GM12872 (cell line): ENCODE measurements around the gene PRKG1.

Experiments
- TF ChIP-seq, protein P1 (sequence below): IDR thresholded peaks from 3 replicates; pipeline ENCODE4 v1.5.1; 2011; ENCODE audit warnings: low read depth, mild to moderate bottlenecking, low read length, moderate library complexity; ENCODE audit not compliant: insufficient read depth

The PRKG1 gene

DNA sequence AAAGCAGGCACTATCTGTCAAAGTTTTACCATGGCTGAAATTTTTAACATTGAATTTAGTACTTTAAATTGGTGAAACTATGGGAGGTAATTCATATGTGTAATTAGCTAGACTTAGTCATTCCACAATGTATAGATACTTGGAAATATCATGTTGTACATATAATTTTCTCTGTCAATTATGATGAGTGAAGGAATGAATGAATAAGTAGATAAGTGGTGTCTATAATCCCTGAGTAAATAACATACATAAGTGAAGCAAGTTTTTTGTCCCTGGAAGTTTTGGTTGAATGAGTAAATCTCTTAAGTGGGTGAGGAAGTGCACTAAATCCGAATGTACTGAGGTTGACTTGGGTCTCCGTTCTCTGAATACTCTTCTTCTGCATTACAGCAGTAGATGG is 424.1 kb downstream of the PRKG1 start:
- TF ChIP-seq, protein P1, sequence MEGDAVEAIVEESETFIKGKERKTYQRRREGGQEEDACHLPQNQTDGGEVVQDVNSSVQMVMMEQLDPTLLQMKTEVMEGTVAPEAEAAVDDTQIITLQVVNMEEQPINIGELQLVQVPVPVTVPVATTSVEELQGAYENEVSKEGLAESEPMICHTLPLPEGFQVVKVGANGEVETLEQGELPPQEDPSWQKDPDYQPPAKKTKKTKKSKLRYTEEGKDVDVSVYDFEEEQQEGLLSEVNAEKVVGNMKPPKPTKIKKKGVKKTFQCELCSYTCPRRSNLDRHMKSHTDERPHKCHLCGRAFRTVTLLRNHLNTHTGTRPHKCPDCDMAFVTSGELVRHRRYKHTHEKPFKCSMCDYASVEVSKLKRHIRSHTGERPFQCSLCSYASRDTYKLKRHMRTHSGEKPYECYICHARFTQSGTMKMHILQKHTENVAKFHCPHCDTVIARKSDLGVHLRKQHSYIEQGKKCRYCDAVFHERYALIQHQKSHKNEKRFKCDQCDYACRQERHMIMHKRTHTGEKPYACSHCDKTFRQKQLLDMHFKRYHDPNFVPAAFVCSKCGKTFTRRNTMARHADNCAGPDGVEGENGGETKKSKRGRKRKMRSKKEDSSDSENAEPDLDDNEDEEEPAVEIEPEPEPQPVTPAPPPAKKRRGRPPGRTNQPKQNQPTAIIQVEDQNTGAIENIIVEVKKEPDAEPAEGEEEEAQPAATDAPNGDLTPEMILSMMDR, result no peak

DNA sequence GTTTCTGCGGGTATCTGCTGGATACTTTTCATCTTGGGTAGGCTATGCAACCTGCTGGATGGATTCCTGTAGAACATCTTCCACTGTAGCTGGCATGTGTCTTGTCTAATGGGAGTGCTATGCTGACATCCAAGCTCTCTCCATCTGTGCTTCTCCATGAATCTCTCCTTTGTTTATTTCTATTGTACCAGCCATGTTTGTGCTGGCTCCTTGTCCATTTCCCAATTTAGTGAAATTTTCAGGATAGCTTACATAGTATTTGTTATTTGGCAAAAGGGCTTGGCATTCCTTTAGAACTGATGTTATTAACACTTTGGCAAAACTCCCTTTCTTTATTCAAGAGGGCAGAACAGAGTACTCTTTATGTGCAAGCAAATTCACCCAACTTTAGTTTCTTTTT is 427.1 kb downstream of the PRKG1 start:
- TF ChIP-seq, protein P1, result no peak

DNA sequence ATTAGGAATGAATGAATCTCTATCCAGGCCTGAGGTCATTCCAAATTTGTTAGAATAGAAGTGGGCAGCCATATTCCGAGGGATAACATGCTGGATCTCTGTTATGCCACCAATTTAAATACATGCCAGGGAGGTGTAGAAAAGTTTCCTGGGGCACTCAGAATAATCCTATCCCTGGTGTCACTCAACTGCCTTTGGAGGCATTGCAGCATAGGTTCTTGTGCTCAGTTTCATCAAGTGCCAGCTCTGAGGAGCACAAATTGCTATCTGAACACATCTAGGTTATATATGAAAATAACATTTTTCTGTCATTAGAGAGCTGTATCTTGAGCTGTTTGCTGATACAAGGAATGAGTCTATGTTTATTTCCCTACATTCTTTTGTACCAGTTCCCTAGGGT is 427.8 kb downstream of the PRKG1 start:
- TF ChIP-seq, protein P1, result no peak

DNA sequence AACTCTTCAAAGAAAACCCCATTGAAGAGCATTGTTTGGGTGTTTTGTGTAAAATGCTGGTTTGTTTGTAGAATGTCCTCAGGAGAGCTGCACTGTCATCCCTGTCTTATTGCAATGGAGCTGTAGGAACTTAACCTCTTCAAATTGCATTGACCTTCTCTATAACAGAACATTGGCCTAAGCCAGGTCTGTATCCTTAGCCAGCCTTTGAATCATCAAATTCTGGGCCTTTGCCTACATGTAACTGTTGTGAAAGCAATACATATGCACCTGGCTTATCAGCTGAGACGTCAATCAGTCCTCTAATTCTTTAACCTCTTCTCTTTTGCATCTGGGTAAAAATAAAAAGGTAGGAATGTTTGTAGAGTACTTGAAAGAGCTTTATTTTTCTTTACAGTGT is 429.1 kb downstream of the PRKG1 start:
- TF ChIP-seq, protein P1, result no peak

DNA sequence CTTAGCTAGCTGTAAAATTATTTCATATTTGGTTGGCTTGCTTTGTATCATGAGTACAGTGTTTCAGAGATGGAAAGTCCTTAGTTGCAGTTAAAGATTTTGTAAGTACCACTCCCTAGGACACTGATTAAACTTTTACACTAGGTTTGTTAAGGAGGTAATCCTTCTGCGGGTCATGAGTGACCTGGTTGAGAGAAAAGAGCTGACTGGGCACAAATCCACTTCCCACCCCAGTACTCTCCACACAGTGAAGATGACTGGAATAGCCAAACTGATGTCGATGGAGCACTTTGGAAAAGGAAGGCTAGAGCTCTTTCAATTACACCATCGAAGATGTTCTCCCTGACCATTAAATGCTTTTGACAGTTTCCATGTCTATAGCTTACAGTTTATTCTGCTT is 433.2 kb downstream of the PRKG1 start:
- TF ChIP-seq, protein P1, result no peak

DNA sequence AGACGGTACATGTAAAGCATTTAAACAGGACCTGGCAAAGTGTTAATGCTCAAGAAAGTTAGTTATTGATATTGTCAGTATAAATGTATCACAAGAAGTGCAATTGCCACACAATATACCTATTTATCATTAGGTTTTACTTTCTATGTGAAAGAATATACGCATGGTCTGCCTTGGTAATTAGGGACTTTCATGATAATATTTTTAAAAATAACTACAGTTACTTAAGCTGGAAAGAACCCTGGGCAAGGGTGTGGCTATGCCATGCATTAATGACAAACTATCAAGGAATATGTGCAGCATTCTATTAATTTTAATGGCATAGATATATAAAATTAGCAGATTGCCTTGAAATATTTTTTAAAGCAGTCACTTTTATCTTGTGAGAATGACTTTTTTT is 433.9 kb downstream of the PRKG1 start:
- TF ChIP-seq, protein P1, result no peak

DNA sequence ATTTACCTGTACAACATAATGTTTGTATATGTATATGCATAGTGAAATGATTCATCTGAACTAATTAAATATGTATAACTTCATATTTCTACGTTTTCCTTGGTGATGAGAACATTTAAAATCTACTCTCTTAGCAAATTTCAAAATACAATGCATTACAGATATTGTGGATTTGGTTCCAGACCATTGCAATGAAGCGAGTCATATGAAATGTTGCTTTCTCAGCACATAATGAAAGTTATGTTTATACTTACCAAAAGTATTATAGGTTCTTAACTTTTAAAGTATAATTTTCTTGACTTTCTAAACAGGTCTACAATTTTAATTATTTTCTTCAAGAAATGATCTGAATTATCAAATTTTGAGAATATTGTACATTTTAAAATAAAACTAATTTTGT is 435.9 kb downstream of the PRKG1 start:
- TF ChIP-seq, protein P1, result no peak

DNA sequence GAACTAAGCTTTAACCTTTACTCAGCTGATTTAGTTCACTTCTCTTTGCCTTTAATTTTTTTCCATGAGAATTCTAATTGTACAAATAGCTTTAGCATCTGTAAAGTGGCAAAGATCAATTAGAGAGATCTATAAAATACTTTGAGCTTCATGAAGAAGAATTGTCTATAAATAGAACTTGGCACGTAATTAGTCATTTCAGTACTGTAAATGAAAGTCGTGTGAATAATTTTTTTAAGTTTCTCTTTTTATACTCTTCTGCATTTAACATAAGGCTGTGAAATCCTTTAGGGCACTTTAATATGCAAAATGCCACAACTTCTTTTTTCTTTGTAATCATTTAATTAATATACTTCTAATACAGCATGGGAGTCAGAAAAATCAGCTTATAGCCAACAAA is 447.3 kb downstream of the PRKG1 start:
- TF ChIP-seq, protein P1, result no peak
